OCI-LY3 (cell line): ENCODE results near the gene CETP.

Experiments
- H2AFZ ChIP-seq: fragments of 200-600, 300-600 bp; shearing (Covaris generic); 2 replicates; pipeline ENCODE4 v1.6.0; 2014; ENCODE audit warnings: antibody characterized with exemption, low read depth, low read length
- H3K27ac ChIP-seq: fragments of 200-600, 300-600 bp; sonication (generic); 2 replicates; pipeline ENCODE4 v1.5.1; 2014; ENCODE audit warnings: mild to moderate bottlenecking, low read length, moderate library complexity, mixed read lengths
- H3K27me3 ChIP-seq: fragments of 200-600, 300-600 bp; sonication (generic); 2 replicates; pipeline ENCODE4 v1.6.1; 2014; ENCODE audit warnings: low read depth, low read length, mixed read lengths
- H3K36me3 ChIP-seq: fragments of 200-600, 300-600 bp; sonication (generic); replicated peaks from 2 replicates; pipeline ENCODE3; 2014; ENCODE audit warnings: low read depth, low read length, mixed read lengths
- H3K4me1 ChIP-seq: fragments of 300-600, 200-600 bp; sonication (generic); 2 replicates; pipeline ENCODE4 v1.6.1; 2014; ENCODE audit warnings: low read length, mixed read lengths
- H3K4me2 ChIP-seq: fragments of 200-600, 300-600 bp; sonication (generic); 2 replicates; pipeline ENCODE4 v1.6.1; 2014; ENCODE audit warnings: low read length, mixed read lengths
- H3K4me3 ChIP-seq: fragments of 300-600, 200-600 bp; sonication (generic); 2 replicates; pipeline ENCODE4 v1.5.1; 2014; ENCODE audit warnings: antibody characterized with exemption, mild to moderate bottlenecking, low read length, moderate library complexity
- H3K79me2 ChIP-seq: fragments of 300-600, 200-600 bp; shearing (Covaris generic); 2 replicates; pipeline ENCODE4 v1.6.1; 2014; ENCODE audit warnings: mild to moderate bottlenecking, low read length, mixed read lengths
- H3K9ac ChIP-seq: fragments of 300-600, 200-600 bp; shearing (Covaris generic); 2 replicates; pipeline ENCODE4 v1.6.0; 2014; ENCODE audit warnings: mild to moderate bottlenecking, low read length, moderate library complexity
- H3K9me3 ChIP-seq: fragments of 200-600, 300-600 bp; shearing (Covaris generic); 2 replicates; pipeline ENCODE4 v1.6.1; 2014; ENCODE audit warnings: low read length, mixed read lengths; ENCODE audit not compliant: insufficient read depth
- H4K20me1 ChIP-seq: fragments of 200-600, 300-600 bp; sonication (generic); 2 replicates; pipeline ENCODE4 v1.6.1; 2016; ENCODE audit warnings: low read length, mixed read lengths; ENCODE audit not compliant: insufficient read depth
- EZH2phosphoT487 ChIP-seq: fragments of 200-600 bp; shearing (Covaris generic); IDR thresholded peaks from 2 replicates; pipeline ENCODE4 v1.6.1; 2018; ENCODE audit warnings: antibody characterized with exemption, mixed run types, low read depth
- TF ChIP-seq, protein P1 (sequence below): fragments of 200-600, 300-600 bp; sonication (generic); IDR thresholded peaks from 2 replicates; pipeline ENCODE4 v1.5.1; 2014; ENCODE audit warnings: antibody characterized with exemption, low read length, low read depth

Gene CETP

DNA sequence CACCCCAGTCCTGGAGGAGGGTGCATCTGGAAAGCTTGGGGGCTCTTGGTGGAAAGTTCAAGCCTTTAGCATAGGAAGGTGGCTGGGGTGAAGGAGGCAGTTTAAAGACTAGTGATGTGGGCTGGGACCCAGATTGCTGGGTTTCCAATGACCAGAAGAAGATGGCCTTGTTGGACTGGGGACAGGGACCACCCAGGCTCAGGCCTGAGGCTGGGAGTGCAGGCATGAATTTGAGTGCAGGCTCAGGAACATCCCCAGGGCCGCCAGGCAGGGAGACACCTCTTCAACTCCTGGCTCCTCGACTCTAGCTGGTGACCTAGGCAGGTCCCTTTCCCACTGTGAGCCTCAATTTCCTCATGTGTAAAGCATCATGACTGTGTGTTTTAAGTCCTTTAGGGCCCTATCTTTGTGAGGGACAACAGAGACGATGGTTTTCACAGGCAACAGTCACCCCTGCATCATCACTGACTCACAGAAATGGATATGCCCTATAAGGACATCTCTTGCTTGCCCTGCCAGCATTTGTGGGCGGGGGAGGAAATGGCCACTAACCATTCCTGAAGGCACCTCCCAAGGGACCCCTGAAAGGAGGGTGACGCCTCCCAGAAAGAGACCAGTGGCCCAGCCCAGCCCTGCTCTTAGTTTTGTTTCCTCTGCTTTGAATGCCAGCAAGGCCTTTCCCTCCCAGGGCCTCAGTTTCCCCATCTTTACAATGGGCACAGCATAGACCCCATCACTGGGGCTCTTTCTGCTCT is 38.7 kb downstream of the CETP start:
- H3K36me3 ChIP-seq = peaks cover 21% of the 10 kb centered on the region
- H2AFZ ChIP-seq = no peak overlapping the region
- 0 out of 2 replicates have a peak, but pooled peaks cover 3% of the 10 kb centered on the region for H4K20me1 ChIP-seq
- H3K27ac ChIP-seq = no peak overlapping the region
- TF ChIP-seq EZH2phosphoT487 = no peak
- TF ChIP-seq, protein P1, sequence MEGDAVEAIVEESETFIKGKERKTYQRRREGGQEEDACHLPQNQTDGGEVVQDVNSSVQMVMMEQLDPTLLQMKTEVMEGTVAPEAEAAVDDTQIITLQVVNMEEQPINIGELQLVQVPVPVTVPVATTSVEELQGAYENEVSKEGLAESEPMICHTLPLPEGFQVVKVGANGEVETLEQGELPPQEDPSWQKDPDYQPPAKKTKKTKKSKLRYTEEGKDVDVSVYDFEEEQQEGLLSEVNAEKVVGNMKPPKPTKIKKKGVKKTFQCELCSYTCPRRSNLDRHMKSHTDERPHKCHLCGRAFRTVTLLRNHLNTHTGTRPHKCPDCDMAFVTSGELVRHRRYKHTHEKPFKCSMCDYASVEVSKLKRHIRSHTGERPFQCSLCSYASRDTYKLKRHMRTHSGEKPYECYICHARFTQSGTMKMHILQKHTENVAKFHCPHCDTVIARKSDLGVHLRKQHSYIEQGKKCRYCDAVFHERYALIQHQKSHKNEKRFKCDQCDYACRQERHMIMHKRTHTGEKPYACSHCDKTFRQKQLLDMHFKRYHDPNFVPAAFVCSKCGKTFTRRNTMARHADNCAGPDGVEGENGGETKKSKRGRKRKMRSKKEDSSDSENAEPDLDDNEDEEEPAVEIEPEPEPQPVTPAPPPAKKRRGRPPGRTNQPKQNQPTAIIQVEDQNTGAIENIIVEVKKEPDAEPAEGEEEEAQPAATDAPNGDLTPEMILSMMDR = no peak
- no peak overlapping the region for H3K4me2 ChIP-seq
- no peak overlapping the region for H3K9ac ChIP-seq
- H3K9me3 ChIP-seq = no peaks in the 10 kb centered on the region
- H3K4me1 ChIP-seq = peaks cover 37% of the 10 kb centered on the region
- H3K27me3 ChIP-seq = no peaks in the 10 kb centered on the region
- peaks cover 48% of the 10 kb centered on the region for H3K79me2 ChIP-seq
- H3K4me3 ChIP-seq = no peak overlapping the region

DNA sequence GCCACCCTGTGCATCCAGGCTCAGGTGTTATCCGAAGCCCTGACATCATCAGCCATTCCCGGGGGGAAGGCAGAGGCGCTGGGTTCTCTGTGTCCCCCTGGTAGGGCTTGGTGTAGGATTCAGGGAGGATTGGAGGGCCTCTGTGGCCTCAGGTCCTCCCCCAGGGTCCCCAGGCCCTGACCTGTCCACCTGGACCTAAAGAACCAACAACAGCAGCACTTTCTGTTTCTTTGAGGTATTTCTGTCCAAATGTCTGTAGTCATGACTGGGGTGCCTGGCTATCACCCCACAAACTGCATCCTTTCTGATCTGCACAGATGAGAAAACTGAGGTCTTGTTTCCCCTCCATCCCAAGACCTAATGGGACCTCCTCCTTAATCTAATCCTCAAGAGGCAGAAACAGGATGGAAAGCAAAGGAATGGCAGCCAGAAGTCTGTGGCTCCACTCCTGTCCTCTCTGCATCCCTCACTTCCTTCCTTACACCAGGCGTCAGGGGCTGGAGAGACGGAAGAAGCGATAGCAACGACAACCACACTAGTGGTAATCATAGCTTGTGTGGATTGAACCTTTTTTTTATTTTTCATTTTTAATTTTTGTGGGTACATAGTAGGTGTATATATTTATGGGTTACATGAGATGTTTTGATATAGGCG is 39.4 kb downstream of the CETP start:
- Histone ChIP-seq H3K27ac (no peak overlapping the region), H3K4me1 (peaks cover 39% of the 10 kb centered on the region), H3K4me2 (no peak overlapping the region), H2AFZ (no peak overlapping the region), H3K9ac (no peak overlapping the region), H3K4me3 (no peak overlapping the region), H3K36me3 (peaks cover 14% of the 10 kb centered on the region), H3K79me2 (peaks cover 41% of the 10 kb centered on the region), H3K9me3 (no peaks in the 10 kb centered on the region), H3K27me3 (no peaks in the 10 kb centered on the region), H4K20me1 (0 out of 2 replicates have a peak, but pooled peaks cover 3% of the 10 kb centered on the region)
- TF ChIP-seq, protein P1 = no peak
- no peak for TF ChIP-seq EZH2phosphoT487

DNA sequence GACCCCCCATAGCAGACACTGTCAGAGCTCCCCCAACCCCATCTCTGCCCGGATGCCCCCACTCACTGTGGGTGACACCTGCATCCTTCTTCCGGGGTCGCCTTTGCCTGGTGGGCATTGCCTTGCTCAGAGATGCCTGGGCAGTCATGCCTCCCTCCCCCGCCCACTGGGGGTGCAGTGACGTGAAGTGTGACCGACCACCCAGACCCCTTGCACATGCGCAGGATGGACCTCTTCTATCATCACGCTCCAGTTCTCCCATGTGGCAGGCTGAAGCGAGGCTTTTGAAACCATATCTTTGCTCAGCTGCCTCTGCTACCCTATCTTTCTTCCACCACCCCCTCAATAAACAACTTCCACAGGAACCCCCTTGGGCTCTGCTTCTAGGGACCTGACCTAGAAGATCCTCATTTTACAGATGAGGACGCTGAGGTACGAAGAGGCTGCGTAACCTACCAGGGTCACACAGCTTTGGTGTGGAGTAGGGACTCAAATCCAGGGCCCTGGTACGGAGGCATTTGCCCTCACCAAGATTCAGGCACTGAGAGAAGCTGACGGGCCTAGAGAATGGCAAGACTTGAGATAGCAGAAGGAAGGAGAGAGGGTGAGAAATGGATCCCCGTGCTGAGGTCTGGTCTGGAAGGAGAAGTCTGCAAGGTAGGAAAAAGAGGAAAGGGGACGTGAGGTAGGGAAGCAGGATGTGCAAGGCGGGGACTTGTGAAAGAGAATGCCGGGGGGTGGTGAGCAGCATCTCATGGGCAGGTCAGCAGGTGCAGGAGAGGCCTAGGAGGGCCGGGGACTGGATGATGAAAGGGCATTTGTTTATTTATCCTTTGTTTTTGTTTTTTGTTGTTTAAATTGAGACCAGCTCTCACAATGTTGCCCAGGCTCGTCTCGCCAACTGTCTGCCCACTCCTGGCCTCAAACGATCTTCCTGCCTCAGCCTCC is 42.0 kb downstream of the CETP start:
- Histone ChIP-seq H3K4me2 (peak overlapping the region; percentile 50), H2AFZ (no peak overlapping the region), H3K4me3 (no peak overlapping the region), H3K27me3 (no peaks in the 10 kb centered on the region), H3K36me3 (peaks cover 7% of the 10 kb centered on the region), H3K79me2 (peaks cover 24% of the 10 kb centered on the region), H3K9ac (no peak overlapping the region), H3K27ac (peak overlapping the region; percentile 17; the same call in 1 of the 2 replicates), H3K9me3 (no peaks in the 10 kb centered on the region), H4K20me1 (0 out of 2 replicates have a peak, but pooled peaks cover 3% of the 10 kb centered on the region), H3K4me1 (peaks cover 49% of the 10 kb centered on the region)
- TF ChIP-seq, protein P1 = no peak
- no peak for TF ChIP-seq EZH2phosphoT487
